H1 (cell line): ENCODE results near the gene RSU1.

Experiments
- CTCF ChIP-seq, 3 experiments: IDR thresholded peaks; 1 replicate in 2 of 3; 2 replicates in 1 of 3; pipeline versions ENCODE4 v1.5.1 to v1.6.1; 2011; ENCODE audit warnings: low read length in 3 of 3, mild to moderate bottlenecking in 3 of 3, inconsistent platforms in 2 of 3, low read depth in 1 of 3, moderate library complexity in 1 of 3; ENCODE audit not compliant: insufficient read depth in 1 of 3; ENCODE audit errors: control extremely low read depth in 1 of 3
- EZH2 ChIP-seq: fragments of 200-600 bp; sonication (generic); IDR thresholded peaks from 2 replicates; pipeline ENCODE4 v1.7.1; 2012; ENCODE audit warnings: low read depth, mild to moderate bottlenecking, moderate library complexity, low read length, inconsistent platforms; ENCODE audit not compliant: severe bottlenecking
- FOSL1 ChIP-seq: IDR thresholded peaks from 2 replicates; pipeline ENCODE4 v1.6.1; 2011; ENCODE audit warnings: mild to moderate bottlenecking, low read depth, low read length, moderate library complexity; ENCODE audit not compliant: insufficient read depth
- KDM1A ChIP-seq: fragments of 200-600, 300-600 bp; sonication (generic); IDR thresholded peaks from 2 replicates; pipeline ENCODE4 v1.7.1; 2016; ENCODE audit warnings: mild to moderate bottlenecking, low read length, borderline replicate concordance
- KDM4A ChIP-seq: IDR thresholded peaks from one replicate; pipeline ENCODE4 v1.7.1; 2012; ENCODE audit warnings: low read depth, mild to moderate bottlenecking, moderate library complexity, low read length, inconsistent platforms; ENCODE audit not compliant: severe bottlenecking
- MAX ChIP-seq: IDR thresholded peaks from 2 replicates; pipeline ENCODE4 v1.6.1; 2012; ENCODE audit warnings: inconsistent platforms
- NRF1 ChIP-seq: IDR thresholded peaks from 2 replicates; pipeline ENCODE4 v1.6.1; 2011; ENCODE audit warnings: mild to moderate bottlenecking, low read depth, low read length, improper control_type of control experiment
- RAD21 ChIP-seq, 2 experiments: IDR thresholded peaks in 1 of 2; conservative IDR thresholded peaks in 1 of 2; 2 replicates each; pipeline ENCODE4 v1.6.1; 2011; ENCODE audit warnings: low read depth in 2 of 2, low read length in 2 of 2, improper control_type of control experiment in 1 of 2, inconsistent platforms in 1 of 2, mild to moderate bottlenecking in 1 of 2, moderate library complexity in 1 of 2
- TAF1 ChIP-seq: IDR thresholded peaks from 2 replicates; pipeline ENCODE4 v1.6.1; 2011; ENCODE audit warnings: mild to moderate bottlenecking, low read depth, low read length
- USF2 ChIP-seq: IDR thresholded peaks from 2 replicates; pipeline ENCODE4 v1.6.1; 2011; ENCODE audit warnings: low read length, improper control_type of control experiment

GRCh38 chr10:16788125-16788524 lies 29.1 kb downstream of the RSU1 start:
- TF ChIP-seq EZH2 (no peak), CTCF (IDR thresholded peaks at IDR 0.05; ENCODE audit: control extremely low read depth in 1 of 3, insufficient read depth in 1 of 3, low read depth in 1 of 3, low read length in 3 of 3) (no peak), FOSL1 (no peak), TAF1 (no peak), MAX (no peak), NRF1 (no peak), RAD21 (IDR thresholded peaks at IDR 0.05 in 1 of 2, conservative IDR thresholded peaks at IDR 0.05 in 1 of 2; ENCODE audit: low read depth in 2 of 2, low read length in 2 of 2) (no peak), KDM4A (no peak), KDM1A (no peak), USF2 (no peak)
